GM21717 (cell line): ENCODE measurements around the gene CPLANE1.
"Not testable (repeated sequence)": the region's sequence is repeated elsewhere in the genome, so short reads cannot be mapped to it uniquely, and the experiment has no call there.

Experiments used
- ATAC-seq: cut with Tn5 transposase; IDR thresholded peaks from one replicate; pipeline ENCODE4 v1.9.1; 2021; ENCODE audit warnings: mild to moderate bottlenecking, moderate library complexity; ENCODE audit not compliant: unreplicated experiment

Gene CPLANE1

DNA sequence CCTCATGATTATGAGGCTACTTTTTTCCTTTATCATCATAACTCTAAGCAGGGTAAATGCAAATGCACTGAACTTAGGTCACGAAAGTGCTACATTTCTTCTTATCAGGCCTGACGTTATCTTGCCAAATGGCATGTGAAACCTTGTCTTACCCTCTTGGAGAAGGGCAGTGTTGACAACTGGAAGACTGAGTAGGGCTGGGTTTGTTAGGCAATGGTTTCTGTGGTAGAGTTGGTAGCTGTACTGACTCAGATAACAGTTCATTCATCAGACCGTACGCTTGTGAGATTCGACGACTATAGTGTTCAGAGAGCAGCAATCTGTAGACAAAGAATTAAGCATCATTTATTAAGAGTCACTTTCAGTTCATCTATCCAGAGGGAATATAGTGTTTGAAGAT, 127.7 kb downstream of the CPLANE1 start:
- no peak for ATAC-seq

DNA sequence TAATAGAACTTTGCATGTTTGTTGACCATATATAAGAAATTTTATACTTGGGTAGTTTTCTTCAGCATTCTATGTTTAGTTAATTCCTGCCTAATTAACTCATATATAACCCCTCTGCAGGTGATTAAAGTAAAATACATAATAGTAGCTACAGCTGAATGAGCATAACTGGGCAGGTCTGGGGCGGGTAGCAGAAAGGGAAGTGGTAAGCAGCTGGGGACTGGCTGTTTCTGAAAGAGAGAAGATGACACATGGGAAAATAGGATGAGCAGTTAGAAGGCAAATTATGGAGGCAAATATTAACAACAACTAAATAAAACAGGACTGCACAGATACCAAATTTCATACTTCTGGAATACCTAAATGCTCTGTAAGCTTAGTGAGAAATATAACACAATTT, 128.1 kb downstream of the CPLANE1 start:
- ATAC-seq, result no peak

DNA sequence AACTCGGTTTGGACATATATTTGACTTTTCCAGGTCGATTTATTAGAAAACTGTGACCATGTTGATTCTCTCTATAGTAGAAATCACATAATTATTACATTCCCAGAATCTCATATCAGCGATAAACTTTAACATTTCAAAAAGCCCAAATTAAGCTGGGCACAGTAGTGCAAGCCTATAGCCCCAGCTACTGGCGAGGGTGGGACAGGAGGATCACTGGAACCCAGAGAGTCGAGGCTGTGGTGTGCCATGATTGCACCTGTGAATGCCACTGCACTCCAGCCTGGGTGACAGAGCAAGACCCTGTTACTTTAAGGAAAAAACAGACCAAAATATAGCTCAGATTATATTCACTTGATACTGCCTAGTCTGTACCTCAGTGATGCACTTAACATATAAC, 128.9 kb downstream of the CPLANE1 start:
- no peak for ATAC-seq

DNA sequence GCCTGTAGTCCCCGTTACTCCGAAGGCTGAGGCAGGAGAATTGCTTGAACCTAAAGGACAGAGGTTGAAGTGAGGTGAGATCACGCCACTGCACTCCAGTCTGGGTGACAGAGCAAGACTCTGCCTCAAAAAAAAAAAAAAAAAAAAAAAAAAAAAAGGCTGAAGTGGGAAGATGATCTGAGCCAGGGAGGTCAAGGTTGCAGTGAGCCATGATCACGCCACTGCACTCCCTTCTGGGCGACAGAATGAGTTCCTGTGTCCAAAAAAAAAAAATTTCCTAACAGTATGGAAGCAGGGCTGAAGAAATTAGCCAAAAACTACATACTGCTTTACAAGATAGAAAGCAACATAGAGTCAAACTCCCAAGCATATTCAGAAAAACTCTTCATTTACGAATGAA, 132.8 kb downstream of the CPLANE1 start:
- ATAC-seq, result no peak

DNA sequence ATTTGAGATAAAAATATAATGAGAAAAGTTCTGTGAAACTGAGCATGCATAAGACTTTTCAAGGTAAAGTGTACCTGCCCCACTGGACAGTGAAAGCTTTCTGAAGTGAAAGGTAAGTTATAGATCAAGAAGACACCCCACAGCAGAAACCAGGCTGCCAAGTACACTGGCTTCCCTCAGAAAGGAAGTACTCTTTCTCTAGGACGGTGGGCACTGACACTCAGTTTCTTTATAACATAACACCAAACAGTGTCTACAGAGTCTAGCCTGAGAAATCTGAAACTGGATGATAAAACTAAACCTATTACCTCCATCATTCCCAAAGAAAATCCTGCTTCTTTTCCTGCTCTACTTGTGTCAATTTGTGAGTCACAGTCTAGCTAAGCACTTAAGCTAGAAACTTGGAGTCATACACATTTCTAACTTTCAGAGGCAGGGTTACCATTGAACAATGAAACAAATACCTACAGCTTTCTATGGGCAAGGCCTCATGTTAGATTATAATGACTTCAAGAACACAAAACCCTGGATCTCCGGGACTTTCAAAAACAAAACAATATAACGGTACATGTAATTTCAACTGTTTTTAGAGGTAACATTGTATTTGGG, 136.7 kb downstream of the CPLANE1 start:
- peak; percentile 39 for ATAC-seq

DNA sequence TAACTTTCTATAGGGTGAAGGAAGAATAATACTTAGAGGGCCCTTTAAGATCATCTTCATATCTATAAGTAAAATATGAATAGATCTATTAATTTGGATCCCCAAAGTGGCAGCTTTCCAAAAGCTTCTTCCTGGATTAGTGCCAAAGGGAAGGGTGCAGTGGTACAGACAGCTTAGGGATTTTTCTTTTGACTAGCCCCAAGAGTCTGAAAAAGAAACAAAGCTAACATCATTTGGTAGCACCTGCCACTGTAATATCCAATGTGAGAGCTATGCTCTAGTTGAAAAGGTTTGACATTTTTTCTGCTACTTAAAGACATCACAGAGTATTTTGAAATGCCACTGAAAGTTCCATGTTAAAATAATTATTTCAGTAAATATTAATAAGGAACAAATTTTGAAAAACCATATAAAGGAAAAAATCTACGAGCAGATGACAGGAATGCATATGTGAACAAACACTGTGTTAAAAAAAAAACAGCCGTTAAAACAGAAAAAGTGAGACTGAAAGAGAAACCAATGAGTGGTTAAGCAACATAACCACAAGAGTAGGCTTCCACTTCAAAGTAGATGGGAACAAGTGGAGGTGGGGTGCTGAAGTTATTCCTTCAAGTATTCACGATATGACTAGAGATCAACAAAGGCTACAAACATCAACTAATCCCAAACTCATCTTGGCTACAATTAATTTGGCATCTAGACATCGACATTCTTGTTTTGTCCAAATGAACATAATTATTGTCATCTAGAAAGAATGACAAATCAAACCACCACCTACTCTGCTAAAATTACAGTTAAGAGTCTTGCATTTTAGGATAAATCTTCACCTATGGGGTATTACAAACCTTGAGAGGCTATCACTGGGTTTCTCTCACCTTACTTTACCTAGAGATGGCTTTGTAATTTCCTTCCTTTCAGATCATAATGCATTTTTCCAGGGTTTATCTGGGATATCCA, 137.5 kb downstream of the CPLANE1 start:
- peak; percentile 94 for ATAC-seq

DNA sequence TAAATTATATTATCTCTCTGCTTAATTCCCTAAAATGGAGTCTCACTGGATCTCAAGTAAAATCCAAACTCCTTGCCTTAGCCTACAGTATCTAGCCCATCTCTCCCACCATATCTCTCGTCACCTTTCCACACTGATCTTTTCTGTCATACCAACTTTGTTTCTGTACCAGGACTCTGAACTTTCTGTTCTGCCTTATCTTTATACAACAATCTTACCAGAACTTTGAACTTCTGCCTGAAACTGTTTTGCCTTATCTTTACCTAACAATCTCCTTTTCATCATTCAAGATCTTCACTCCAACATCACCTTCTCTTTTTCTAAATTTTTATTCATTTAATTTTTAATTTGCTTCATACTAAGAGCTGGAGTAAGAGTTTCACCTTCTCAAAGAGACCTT, 139.0 kb downstream of the CPLANE1 start:
- no peak for ATAC-seq

DNA sequence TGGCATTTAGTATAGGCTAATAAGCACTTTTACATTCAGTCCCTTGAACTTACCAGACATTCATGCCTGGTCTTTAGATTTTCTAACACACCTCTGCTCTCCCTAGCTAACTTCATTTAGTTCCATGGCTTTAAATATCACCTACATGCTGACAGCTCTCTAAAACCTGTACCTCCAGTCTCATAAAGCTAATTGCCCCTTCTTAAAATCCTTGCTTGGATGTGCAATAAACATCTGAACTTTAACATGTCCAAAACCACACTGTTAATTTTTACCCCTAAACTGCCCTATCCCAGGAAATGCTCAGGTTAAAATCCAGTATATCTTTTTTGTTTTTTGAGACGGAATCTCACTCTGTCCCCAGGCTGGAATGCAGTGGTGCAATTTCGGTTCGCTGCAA, 139.8 kb downstream of the CPLANE1 start:
- ATAC-seq, result no peak

DNA sequence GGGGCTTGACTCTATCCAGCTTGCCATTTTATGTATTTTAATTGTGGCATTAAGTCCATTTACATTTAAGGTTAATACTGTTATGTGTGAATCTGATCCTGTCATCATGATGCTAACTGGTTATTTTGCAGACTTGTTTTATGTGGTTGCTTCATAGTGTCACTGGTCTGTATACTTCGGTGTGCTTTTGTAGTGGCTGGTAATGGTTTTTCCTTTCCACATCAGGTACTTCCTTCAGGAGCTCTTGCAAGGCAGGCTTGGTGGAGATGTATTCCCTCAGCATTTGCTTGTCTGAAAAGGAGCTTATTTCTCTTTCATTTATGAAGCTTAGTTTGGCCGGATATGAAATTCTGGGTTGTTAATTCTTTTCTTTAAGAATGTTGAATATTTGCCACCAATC, 145.9 kb downstream of the CPLANE1 start:
- ATAC-seq, result no peak

DNA sequence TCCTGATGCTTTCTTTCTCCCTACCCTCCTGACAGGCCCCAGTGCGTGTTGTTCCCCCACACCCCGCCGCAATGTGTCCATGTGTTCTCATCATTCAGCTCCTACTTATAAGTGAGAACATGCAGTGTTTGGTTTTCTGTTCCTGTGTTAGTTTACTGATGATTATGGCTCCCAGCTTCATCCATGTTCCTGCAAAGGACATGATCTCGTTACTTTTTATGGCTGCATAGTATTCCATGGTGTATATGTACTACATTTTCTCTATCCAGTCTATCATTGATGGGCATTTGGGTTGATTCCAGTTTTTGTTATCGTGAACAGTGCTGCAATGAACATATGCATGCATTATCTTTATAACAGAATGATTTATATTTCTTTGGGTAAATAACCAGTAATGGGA, 149.9 kb downstream of the CPLANE1 start:
- ATAC-seq, result not testable (repeated sequence)

DNA sequence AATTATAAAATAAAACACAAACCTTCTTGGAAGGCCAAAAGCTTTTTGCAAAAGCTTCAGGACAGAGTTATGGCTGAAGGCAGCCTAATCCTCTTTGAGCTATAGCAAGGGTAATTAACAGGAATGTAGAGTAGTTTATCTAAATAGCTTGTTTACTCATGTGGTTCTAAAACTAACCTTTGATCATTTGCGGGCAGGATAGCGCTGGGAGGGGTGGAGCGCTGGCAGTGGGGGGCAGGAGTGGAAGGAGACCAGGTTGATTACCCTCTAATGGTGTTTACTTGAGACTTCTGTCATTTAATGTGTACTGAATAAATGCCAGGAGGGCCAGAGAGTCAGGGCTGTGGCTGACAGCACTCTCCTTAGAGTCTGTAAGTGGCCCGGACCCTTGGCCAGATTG, 155.4 kb downstream of the CPLANE1 start:
- not testable (repeated sequence) for ATAC-seq

DNA sequence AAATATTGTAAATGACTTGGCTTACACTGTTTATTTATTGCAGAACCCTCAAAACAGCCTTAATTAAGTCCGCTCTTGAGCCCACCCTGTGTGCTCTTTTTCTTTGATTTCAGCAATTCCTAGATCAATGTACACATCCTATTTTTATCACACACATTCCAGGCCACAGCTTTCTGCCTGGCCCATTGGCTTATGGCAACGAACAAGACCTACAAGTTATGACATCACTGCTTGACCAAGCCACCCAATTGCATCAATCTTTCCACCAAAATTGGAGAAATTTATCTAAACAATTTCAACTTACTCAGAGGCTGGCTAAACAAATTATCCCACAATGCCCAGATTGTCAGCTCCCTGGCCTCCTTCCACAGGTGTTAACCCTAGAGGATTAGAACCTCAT, 158.4 kb downstream of the CPLANE1 start:
- no peak for ATAC-seq

DNA sequence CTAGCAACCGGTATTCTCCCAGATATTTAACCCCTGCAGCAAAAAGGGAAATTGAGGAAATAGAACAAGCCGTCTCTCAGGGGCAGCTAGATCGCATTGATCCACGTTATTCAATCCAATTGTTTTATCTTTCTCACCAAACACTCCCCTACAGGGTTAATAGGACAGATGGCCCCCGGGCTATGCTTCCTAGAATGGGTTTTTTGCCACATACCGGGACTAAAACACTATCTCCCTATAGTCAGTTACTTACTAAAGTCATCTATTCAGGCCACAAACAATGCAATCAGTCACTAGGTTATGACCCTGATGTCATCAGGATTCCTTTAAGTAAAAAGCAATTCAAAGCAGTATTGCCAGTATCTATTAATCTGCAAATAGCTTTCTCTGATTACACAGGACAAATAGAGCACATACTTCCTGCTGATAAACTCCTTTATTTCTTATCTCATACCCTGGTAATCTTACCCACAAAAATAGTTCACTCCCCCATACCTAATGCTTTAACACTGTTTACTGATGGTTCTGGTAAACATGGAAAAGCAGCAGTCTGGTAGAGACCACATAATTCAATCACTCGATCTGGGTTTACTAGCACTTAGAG, 159.0 kb downstream of the CPLANE1 start:
- no peak for ATAC-seq

DNA sequence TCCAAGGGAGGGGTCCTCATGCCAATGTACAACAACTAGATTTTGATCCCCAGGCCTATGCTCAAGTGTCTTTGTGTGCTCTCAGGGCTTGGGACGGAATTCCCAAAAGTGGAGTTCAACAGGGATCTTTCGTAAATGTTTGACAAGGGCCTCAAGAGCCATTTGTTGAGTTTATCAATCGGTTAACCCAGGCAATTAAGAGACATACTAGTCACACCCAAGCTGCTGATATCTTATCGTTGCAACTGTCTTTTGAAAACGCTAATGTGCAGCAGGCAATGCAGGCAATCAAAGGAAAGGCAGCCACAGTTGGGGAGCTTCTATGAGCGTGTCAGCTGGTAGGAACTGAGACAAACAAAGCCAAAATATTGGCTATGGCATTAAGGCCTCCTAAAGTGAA, 161.2 kb downstream of the CPLANE1 start:
- ATAC-seq, result no peak

DNA sequence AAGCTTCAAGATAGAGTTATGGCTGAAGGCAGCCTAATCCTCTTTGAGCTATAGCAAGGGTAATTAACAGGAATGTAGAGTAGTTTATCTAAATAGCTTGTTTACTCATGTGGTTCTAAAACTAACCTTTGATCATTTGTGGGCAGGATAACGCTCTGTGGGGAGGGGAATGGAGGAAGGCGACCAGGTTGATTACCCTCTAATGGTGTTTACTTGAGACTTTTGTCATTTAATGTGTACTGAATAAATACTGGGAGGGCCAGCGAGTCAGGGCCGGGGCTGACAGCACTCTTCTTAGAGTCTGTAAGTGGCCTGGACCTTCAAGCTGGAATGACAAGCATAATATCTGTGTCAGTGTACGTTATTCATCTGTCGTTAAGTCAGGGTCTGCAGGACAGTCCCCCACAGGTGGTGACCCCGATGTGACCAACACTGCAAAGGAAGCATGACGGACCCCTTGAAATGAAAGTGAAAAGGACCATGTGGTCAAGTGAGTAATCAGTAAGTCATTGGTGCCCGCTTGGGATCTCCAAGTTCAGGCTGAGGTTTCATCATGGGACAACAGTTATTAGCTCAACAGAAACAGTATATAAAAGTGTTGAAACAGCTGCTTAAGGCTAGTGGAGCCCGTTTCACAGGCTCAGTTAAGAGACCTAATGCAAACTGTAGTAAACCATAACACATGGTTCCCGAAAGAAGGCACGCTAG, 162.6 kb downstream of the CPLANE1 start:
- ATAC-seq, result no peak

DNA sequence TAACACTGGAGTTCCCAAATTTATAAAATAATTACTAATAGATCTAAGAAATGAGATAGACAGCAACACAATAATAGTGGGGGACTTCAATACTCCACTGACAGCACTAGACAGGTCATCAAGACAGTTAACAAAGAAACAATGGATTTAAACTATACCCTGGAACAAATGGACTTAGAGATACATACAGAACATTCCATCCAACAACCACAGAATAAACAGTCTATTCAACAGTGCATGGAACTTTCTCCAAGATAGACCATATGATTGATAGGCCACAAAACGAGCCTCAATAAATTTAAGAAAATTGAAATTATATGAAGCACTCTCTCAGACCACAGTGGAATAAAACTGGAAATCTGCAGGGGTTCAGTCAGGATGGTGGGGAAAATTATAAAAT, 163.2 kb downstream of the CPLANE1 start:
- not testable (repeated sequence) for ATAC-seq

DNA sequence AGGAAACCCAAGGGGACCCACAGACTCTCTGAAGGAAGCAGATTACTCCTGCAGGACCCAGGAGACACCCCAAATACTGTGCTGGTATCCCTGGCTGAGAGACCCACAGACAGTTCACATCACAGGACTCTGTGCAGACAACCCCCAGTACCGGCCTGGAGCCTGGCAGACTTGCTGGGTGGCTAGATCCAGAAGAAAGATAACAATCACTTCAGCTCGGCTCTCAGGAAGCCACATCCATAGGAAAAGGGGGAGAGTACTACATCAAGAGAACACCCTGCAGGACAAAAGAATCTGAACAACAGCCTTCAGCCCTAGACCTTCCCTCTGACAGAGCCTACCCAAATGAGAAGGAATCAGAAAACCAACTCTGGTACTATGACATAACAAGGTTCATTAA, 166.2 kb downstream of the CPLANE1 start:
- ATAC-seq, result not testable (repeated sequence)

DNA sequence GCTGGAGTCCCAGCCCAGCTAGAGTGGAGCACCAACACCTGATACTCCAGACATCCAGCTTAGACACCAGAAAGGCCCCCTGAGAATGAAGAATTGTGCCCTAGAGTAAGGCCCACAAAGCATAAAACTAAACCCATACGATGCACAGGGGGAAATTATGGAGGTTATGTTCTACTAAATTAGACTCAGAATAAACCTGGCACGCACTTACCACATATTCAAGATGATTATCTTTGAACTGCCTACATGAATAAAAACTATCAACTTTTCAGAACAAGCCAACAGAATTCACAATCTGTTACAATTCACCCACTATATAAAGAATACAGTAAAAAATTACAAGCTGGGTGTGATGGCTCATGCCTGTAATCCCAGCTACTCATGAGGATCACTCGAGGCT, 168.5 kb downstream of the CPLANE1 start:
- ATAC-seq, result no peak

DNA sequence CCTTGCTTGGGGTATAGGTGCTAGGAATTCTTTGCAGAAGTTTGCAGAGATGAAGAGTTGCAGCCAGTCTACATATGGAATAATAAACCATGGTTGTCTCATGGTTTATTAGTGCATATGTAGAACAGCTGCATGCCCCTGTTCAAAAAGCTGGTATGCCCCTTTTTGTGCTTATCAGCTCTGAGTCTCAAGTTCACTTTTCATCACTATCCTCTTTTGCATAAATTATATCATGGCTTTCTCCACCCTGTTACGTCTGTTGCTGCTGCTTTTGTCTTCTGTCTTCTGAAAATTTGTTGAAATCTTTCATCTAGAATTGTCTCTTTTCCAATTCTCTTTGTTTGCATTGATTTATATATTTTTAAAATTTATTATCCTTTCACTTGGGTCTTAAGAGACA, 172.0 kb downstream of the CPLANE1 start:
- ATAC-seq, result no peak

DNA sequence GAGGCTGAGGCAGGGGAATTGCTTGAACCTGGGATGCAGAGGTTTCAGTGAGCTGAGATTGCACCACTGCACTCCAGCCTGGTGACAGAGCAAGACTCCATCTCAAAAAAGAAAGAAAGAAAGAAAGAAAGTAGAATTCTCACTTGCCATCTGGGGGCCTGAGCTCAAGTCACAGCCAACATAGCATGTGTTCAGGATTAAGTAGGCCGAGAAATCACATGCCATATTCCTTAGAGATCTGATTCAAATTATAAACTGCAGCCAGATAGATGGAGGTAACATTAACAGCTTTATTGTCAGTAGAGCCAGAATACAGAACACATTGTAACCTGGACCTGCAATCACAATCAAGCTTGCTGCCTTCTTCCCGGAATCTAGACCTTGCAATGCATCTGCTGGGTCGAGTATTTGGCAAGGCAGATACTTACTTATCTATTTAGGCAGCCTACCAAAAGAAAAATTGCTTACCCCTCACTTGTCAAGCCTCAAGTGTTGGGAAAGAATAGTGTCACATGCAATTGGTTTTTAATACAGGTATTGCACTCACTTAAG, 173.7 kb downstream of the CPLANE1 start:
- no peak for ATAC-seq
